GM18520 (cell line): ENCODE data around the gene SLC39A2.
"Not testable (repeated sequence)": the region's sequence is repeated elsewhere in the genome, so short reads cannot be mapped to it uniquely, and the experiment has no call there.

Source experiments
- ATAC-seq: cut with Tn5 transposase; IDR thresholded peaks from one replicate; pipeline ENCODE4 v1.9.1; 2021; ENCODE audit not compliant: unreplicated experiment

SLC39A2 gene

GRCh38 chr14:20998674-20999366 is at the start of gene SLC39A2:
TSS of gene SLC39A2 (plus strand) at chr14:20999293. CDS start at chr14:20999447, 154 bp downstream.
- ATAC-seq = no peak

- ATAC-seq = not testable (repeated sequence)
These were observed 44.2 kb upstream of the SLC39A2 start, which contains the start of gene RNASE2 for GRCh38 chr14:20954736-20955537. TSS of gene RNASE2 (plus strand) at chr14:20955487. CDS start at chr14:20955772, 285 bp downstream.

- not testable (repeated sequence) for ATAC-seq
These were observed 43.6 kb upstream of the SLC39A2 start for GRCh38 chr14:20955538-20955873.

- ATAC-seq = no peak
These were observed 42.6 kb upstream of the SLC39A2 start for GRCh38 chr14:20956376-20956976.

- not testable (repeated sequence) for ATAC-seq
These were observed 40.1 kb upstream of the SLC39A2 start for GRCh38 chr14:20958946-20959345.

- no peak for ATAC-seq
These were observed 29.8 kb upstream of the SLC39A2 start for GRCh38 chr14:20969336-20969735.

- ATAC-seq = no peak
These were observed 28.5 kb upstream of the SLC39A2 start for GRCh38 chr14:20970647-20970982.

- ATAC-seq = peak; percentile 66
These were observed 27.9 kb upstream of the SLC39A2 start for GRCh38 chr14:20970983-20971704.

GRCh38 chr14:20971705-20972021 is 27.4 kb upstream of the SLC39A2 start:
- peak; percentile 10 for ATAC-seq

GRCh38 chr14:20973501-20973900 is 25.6 kb upstream of the SLC39A2 start:
- no peak for ATAC-seq

GRCh38 chr14:20976291-20976690 is 22.8 kb upstream of the SLC39A2 start:
- no peak for ATAC-seq

- ATAC-seq = no peak
These were observed 20.4 kb upstream of the SLC39A2 start for GRCh38 chr14:20978687-20979086.

- ATAC-seq = no peak
These were observed 18.2 kb upstream of the SLC39A2 start for GRCh38 chr14:20980906-20981305.

- no peak for ATAC-seq
These were observed 16.3 kb upstream of the SLC39A2 start for GRCh38 chr14:20982646-20983369.

- not testable (repeated sequence) for ATAC-seq
These were observed 13.4 kb upstream of the SLC39A2 start for GRCh38 chr14:20985650-20986049.

GRCh38 chr14:20986811-20987210 is 12.3 kb upstream of the SLC39A2 start:
- ATAC-seq = no peak

GRCh38 chr14:20988717-20989470 is 10.2 kb upstream of the SLC39A2 start:
- no peak for ATAC-seq

GRCh38 chr14:20989471-20989786 is 9.7 kb upstream of the SLC39A2 start:
- no peak for ATAC-seq

GRCh38 chr14:20989787-20990600 is 9.1 kb upstream of the SLC39A2 start, which contains the start of gene METTL17:
TSS of gene METTL17 (plus strand) at chr14:20989980. CDS start at chr14:20990003, 23 bp downstream.
- ATAC-seq = peak; percentile 95
